HepG2 (cell line): ENCODE data around the gene FASTK. TPM values are rescaled to one million over a fixed set of nuclear protein-coding genes. Genes with fewer than 3 reads are reported as not detected.

Experiments
- ASH2L ChIP-seq: fragments of 300-600, 200-600 bp; sonication (generic); IDR thresholded peaks from 2 replicates; pipeline ENCODE4 v1.7.0; 2017; ENCODE audit warnings: low read depth, mild to moderate bottlenecking, moderate library complexity, mixed read lengths, low read length; ENCODE audit not compliant: insufficient read length
- CBX1 ChIP-seq: IDR thresholded peaks from one replicate; pipeline ENCODE4 v1.6.1; 2016; ENCODE audit warnings: antibody characterized with exemption, low read depth
- HES4 ChIP-seq: sonication (generic); formaldehyde crosslinking; IDR thresholded peaks from 2 replicates; pipeline ENCODE4 v1.9.0; 2021; ENCODE audit warnings: mild to moderate bottlenecking, missing genetic modification reagents, borderline replicate concordance
- HHEX ChIP-seq: IDR thresholded peaks from 2 replicates; pipeline ENCODE4 v1.6.1; 2016; ENCODE audit warnings: control low read depth
- KMT2A ChIP-seq: sonication (generic); formaldehyde crosslinking; IDR thresholded peaks from 2 replicates; pipeline ENCODE4 v1.4.0; 2020; ENCODE audit warnings: missing genetic modification reagents
- PHF8 ChIP-seq: sonication (generic); formaldehyde crosslinking; IDR thresholded peaks from 2 replicates; pipeline ENCODE4 v1.5.0; 2020; ENCODE audit warnings: missing genetic modification reagents
- TEAD3 ChIP-seq: optimal IDR thresholded peaks from 2 replicates; pipeline ENCODE3; 2016; ENCODE audit warnings: borderline replicate concordance
- ZNF234 ChIP-seq: sonication (generic); formaldehyde crosslinking; conservative IDR thresholded peaks from 2 replicates; pipeline ENCODE4 v1.5.1; 2020; ENCODE audit warnings: mild to moderate bottlenecking, missing genetic modification reagents
- ZNF484 ChIP-seq: sonication (generic); formaldehyde crosslinking; IDR thresholded peaks from 2 replicates; pipeline ENCODE4 v1.5.1; 2020; ENCODE audit warnings: mild to moderate bottlenecking, low read depth, missing genetic modification reagents, borderline replicate concordance
- ZNF746 ChIP-seq: sonication (generic); formaldehyde crosslinking; IDR thresholded peaks from 2 replicates; pipeline ENCODE4 v1.8.0; 2022; ENCODE audit warnings: mild to moderate bottlenecking, missing genetic modification reagents
- polyA plus RNA-seq, 8 experiments: library from polyadenylated mRNA; depleted of rRNA in 3 of 8; stranded (reverse) in 7 of 8; unstranded in 1 of 8; fragments of >200 nt; fragmentation: Illumina TruSeq in 4 of 8; extraction: Trizol in 4 of 8; gene quantifications; 2 replicates each; pipeline versions ENCODE4 v1.2.1 to v1.2.3, GENCODE V29; 2011 to 2016; ENCODE audit warnings: low read depth in 4 of 8, missing spikeins in 1 of 8, mixed read lengths in 1 of 8; ENCODE audit not compliant: insufficient read depth in 1 of 8
- total RNA-seq, 5 experiments: library from RNA; depleted of rRNA; stranded (reverse); fragments of >200 nt; fragmentation: Illumina TruSeq; extraction: Trizol; gene quantifications; 2 replicates each; pipeline ENCODE4 v1.2.3, GENCODE V29; 2016; ENCODE audit warnings: low read depth in 1 of 5
- TF ChIP-seq, protein P1 (sequence below), 2 experiments: IDR thresholded peaks; 2 replicates each; pipeline ENCODE4 v1.6.1; 2011 to 2012; ENCODE audit warnings: low read length in 2 of 2, borderline replicate concordance in 1 of 2, low read depth in 1 of 2, mild to moderate bottlenecking in 1 of 2, moderate library complexity in 1 of 2
- TF ChIP-seq, protein P2 (sequence below): sonication (generic); formaldehyde crosslinking; IDR thresholded peaks from 2 replicates; pipeline ENCODE4 v1.8.1; 2022; ENCODE audit warnings: low read depth, mild to moderate bottlenecking, missing genetic modification reagents
- TF ChIP-seq, protein P3 (sequence below): IDR thresholded peaks from 2 replicates; pipeline ENCODE4 v1.6.1; 2016; ENCODE audit warnings: low read depth, missing genetic modification reagents, missing compliant biosample characterization
- TF ChIP-seq, protein P4 (sequence below): sonication (generic); formaldehyde crosslinking; IDR thresholded peaks from 2 replicates; pipeline ENCODE4 v1.8.1; 2023; ENCODE audit warnings: mild to moderate bottlenecking, moderate library complexity, missing genetic modification reagents

FASTK gene
- total and polyA plus RNA-seq, 2 of the 13 experiments (the other 11 are each of a cell fraction or from before 2014, with no cell fraction given), result 52.9 to 55.7 TPM

DNA sequence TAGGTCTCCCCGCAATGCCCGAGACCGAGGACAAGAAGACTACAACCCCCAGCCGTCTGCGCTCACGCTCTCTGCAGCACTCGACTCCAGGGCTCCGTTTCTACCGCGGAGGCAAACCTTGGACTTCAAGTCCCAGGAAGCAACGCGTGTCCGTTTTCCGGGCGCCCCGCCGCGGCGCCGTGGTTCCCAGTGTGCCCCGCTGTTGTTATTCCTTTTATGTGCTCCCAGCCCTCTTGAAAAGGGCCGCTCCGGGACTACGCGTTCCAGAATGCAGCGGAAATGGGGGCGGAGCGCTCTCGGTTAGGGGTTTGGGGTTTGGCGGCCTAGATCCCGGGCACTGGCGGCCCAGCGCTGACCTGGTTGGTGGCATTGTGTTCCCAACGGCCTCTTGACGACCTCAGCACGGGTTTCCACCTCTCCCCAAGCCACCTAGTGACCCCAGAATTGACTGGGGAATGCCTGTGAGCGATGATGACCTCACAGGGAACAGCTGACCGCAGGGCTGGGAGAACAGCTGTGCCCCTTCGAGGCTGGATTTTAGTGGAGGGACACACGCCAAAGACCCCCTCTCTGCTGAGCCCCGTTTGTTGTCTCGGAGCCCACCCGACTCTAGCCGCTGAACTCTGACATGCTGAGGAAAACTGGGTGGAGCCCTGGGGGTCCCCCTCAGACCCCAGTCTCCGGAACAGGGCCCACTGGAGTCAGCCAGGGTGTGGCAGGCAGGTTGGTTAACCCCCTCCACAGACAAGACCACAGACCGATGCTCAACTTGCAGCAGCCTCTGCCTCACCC, 22.4 kb downstream of the FASTK start (continued):
- TF ChIP-seq, protein P1, sequence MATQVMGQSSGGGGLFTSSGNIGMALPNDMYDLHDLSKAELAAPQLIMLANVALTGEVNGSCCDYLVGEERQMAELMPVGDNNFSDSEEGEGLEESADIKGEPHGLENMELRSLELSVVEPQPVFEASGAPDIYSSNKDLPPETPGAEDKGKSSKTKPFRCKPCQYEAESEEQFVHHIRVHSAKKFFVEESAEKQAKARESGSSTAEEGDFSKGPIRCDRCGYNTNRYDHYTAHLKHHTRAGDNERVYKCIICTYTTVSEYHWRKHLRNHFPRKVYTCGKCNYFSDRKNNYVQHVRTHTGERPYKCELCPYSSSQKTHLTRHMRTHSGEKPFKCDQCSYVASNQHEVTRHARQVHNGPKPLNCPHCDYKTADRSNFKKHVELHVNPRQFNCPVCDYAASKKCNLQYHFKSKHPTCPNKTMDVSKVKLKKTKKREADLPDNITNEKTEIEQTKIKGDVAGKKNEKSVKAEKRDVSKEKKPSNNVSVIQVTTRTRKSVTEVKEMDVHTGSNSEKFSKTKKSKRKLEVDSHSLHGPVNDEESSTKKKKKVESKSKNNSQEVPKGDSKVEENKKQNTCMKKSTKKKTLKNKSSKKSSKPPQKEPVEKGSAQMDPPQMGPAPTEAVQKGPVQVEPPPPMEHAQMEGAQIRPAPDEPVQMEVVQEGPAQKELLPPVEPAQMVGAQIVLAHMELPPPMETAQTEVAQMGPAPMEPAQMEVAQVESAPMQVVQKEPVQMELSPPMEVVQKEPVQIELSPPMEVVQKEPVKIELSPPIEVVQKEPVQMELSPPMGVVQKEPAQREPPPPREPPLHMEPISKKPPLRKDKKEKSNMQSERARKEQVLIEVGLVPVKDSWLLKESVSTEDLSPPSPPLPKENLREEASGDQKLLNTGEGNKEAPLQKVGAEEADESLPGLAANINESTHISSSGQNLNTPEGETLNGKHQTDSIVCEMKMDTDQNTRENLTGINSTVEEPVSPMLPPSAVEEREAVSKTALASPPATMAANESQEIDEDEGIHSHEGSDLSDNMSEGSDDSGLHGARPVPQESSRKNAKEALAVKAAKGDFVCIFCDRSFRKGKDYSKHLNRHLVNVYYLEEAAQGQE (IDR thresholded peaks at IDR 0.05; ENCODE audit: borderline replicate concordance in 1 of 2, low read depth in 1 of 2, low read length in 2 of 2), result no peak
- TF ChIP-seq TEAD3 (CRISPR knock-in tag), result peak; percentile 5
- TF ChIP-seq, protein P2, sequence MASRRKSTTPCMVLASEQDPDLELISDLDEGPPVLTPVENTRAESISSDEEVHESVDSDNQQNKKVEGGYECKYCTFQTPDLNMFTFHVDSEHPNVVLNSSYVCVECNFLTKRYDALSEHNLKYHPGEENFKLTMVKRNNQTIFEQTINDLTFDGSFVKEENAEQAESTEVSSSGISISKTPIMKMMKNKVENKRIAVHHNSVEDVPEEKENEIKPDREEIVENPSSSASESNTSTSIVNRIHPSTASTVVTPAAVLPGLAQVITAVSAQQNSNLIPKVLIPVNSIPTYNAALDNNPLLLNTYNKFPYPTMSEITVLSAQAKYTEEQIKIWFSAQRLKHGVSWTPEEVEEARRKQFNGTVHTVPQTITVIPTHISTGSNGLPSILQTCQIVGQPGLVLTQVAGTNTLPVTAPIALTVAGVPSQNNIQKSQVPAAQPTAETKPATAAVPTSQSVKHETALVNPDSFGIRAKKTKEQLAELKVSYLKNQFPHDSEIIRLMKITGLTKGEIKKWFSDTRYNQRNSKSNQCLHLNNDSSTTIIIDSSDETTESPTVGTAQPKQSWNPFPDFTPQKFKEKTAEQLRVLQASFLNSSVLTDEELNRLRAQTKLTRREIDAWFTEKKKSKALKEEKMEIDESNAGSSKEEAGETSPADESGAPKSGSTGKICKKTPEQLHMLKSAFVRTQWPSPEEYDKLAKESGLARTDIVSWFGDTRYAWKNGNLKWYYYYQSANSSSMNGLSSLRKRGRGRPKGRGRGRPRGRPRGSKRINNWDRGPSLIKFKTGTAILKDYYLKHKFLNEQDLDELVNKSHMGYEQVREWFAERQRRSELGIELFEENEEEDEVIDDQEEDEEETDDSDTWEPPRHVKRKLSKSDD (CRISPR knock-in tag), result no peak
- TF ChIP-seq HES4 (CRISPR knock-in tag), result no peak
- no peak for TF ChIP-seq ZNF484 (CRISPR knock-in tag)
- TF ChIP-seq ZNF746 (CRISPR knock-in tag), result no peak
- TF ChIP-seq ZNF234 (CRISPR knock-in tag), result no peak
- TF ChIP-seq, protein P3, sequence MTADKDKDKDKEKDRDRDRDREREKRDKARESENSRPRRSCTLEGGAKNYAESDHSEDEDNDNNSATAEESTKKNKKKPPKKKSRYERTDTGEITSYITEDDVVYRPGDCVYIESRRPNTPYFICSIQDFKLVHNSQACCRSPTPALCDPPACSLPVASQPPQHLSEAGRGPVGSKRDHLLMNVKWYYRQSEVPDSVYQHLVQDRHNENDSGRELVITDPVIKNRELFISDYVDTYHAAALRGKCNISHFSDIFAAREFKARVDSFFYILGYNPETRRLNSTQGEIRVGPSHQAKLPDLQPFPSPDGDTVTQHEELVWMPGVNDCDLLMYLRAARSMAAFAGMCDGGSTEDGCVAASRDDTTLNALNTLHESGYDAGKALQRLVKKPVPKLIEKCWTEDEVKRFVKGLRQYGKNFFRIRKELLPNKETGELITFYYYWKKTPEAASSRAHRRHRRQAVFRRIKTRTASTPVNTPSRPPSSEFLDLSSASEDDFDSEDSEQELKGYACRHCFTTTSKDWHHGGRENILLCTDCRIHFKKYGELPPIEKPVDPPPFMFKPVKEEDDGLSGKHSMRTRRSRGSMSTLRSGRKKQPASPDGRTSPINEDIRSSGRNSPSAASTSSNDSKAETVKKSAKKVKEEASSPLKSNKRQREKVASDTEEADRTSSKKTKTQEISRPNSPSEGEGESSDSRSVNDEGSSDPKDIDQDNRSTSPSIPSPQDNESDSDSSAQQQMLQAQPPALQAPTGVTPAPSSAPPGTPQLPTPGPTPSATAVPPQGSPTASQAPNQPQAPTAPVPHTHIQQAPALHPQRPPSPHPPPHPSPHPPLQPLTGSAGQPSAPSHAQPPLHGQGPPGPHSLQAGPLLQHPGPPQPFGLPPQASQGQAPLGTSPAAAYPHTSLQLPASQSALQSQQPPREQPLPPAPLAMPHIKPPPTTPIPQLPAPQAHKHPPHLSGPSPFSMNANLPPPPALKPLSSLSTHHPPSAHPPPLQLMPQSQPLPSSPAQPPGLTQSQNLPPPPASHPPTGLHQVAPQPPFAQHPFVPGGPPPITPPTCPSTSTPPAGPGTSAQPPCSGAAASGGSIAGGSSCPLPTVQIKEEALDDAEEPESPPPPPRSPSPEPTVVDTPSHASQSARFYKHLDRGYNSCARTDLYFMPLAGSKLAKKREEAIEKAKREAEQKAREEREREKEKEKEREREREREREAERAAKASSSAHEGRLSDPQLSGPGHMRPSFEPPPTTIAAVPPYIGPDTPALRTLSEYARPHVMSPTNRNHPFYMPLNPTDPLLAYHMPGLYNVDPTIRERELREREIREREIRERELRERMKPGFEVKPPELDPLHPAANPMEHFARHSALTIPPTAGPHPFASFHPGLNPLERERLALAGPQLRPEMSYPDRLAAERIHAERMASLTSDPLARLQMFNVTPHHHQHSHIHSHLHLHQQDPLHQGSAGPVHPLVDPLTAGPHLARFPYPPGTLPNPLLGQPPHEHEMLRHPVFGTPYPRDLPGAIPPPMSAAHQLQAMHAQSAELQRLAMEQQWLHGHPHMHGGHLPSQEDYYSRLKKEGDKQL (CRISPR knock-in tag), result no peak
- TF ChIP-seq KMT2A (CRISPR knock-in tag), result no peak; the same call in 1 of the 2 replicates
- peak; percentile 56 for TF ChIP-seq ASH2L
- TF ChIP-seq, protein P4, sequence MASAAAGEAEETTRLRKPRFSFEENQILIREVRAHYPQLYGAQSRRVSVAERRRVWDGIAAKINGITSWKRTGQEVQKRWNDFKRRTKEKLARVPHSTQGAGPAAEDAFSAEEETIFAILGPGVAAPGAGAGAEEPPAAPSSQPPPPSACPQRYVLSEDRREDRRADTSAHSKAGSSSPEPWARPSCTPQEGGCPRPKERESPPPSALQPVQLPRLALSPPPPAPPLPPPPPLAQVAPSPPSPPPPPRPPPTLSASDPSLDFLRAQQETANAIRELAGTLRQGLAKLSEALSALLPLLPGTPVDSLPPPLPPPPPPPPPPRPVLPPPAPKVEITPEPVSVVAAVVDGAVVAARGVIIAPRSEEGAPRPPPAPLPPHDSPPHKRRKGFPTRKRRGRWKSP (CRISPR knock-in tag), result peak; percentile 68; the same call in 1 of the 2 replicates
- peak; percentile 73; the same call in 1 of the 2 replicates for TF ChIP-seq PHF8
- TF ChIP-seq HHEX (CRISPR knock-in tag), result no peak
- no peak for TF ChIP-seq CBX1
